Peyer's patch (tissue), 4 donors: ENCODE measurements around the gene MAPK10.

Experiments
- POLR2A ChIP-seq, 2 donors: fragments of 450-650 bp; IDR thresholded peaks; one replicate each; pipeline ENCODE4 v1.5.1; 2017; ENCODE audit warnings: antibody characterized with exemption in 2 of 2, mild to moderate bottlenecking in 2 of 2, moderate library complexity in 2 of 2
- TF ChIP-seq, protein P1 (sequence below), 6 experiments: fragments of 450-650 bp in 4 of 6; fragments of 200-600 bp in 2 of 6; sonication (generic) in 1 of 6; IDR thresholded peaks; one replicate each; pipeline ENCODE4 v1.5.1; 2017 to 2019; ENCODE audit warnings: antibody characterized with exemption in 6 of 6, mild to moderate bottlenecking in 3 of 6, moderate library complexity in 1 of 6

GRCh38 chr4:85986266-85986665 lies 373.6 kb downstream of the MAPK10 start:
- TF ChIP-seq, protein P1, sequence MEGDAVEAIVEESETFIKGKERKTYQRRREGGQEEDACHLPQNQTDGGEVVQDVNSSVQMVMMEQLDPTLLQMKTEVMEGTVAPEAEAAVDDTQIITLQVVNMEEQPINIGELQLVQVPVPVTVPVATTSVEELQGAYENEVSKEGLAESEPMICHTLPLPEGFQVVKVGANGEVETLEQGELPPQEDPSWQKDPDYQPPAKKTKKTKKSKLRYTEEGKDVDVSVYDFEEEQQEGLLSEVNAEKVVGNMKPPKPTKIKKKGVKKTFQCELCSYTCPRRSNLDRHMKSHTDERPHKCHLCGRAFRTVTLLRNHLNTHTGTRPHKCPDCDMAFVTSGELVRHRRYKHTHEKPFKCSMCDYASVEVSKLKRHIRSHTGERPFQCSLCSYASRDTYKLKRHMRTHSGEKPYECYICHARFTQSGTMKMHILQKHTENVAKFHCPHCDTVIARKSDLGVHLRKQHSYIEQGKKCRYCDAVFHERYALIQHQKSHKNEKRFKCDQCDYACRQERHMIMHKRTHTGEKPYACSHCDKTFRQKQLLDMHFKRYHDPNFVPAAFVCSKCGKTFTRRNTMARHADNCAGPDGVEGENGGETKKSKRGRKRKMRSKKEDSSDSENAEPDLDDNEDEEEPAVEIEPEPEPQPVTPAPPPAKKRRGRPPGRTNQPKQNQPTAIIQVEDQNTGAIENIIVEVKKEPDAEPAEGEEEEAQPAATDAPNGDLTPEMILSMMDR (IDR thresholded peaks at IDR 0.05): no peak
- no peak for TF ChIP-seq POLR2A (IDR thresholded peaks at IDR 0.05)
